Stimulated activated CD8-positive, alpha-beta memory T cell treated with anti-CD3 and anti-CD28 coated beads, Interleukin-12 subunit alpha, Interleukin-12 subunit beta, amount 100 ng/mL, for 1 hour (primary cell): Measurements from ENCODE around the gene MKRN2.
"Not testable (repeated sequence)": the region's sequence is repeated elsewhere in the genome, so short reads cannot be mapped to it uniquely, and the experiment has no call there.

Experiments
- DNase-seq: peaks from one replicate; pipeline ENCODE4 v3.0.0-alpha.2; 2020; ENCODE audit warnings: low read depth

The MKRN2 gene

GRCh38 chr3:12588039-12589009 lies 31.4 kb downstream of the MKRN2 start:
- no peak for DNase-seq

- no peak for DNase-seq
Observed at GRCh38 chr3:12590096-12590495, 33.2 kb downstream of the MKRN2 start.

- no peak for DNase-seq
Observed at GRCh38 chr3:12591456-12591855, 34.6 kb downstream of the MKRN2 start.

- no peak for DNase-seq
Observed at GRCh38 chr3:12591997-12592715, 35.3 kb downstream of the MKRN2 start.

- DNase-seq: no peak
Observed at GRCh38 chr3:12593473-12593872, 36.6 kb downstream of the MKRN2 start.

GRCh38 chr3:12598890-12599289 lies 42.0 kb downstream of the MKRN2 start:
- DNase-seq: no peak

GRCh38 chr3:12601072-12601471 lies 44.2 kb downstream of the MKRN2 start:
- no peak for DNase-seq

- DNase-seq: no peak
Observed at GRCh38 chr3:12603969-12604368, 47.1 kb downstream of the MKRN2 start.

- DNase-seq: no peak
Observed at GRCh38 chr3:12608376-12608775, 51.5 kb downstream of the MKRN2 start.

- no peak for DNase-seq
Observed at GRCh38 chr3:12611117-12611516, 54.2 kb downstream of the MKRN2 start.

- DNase-seq: no peak
Observed at GRCh38 chr3:12612514-12613226, 55.8 kb downstream of the MKRN2 start.

GRCh38 chr3:12613250-12613649 lies 56.4 kb downstream of the MKRN2 start:
- DNase-seq: no peak

- DNase-seq: no peak
Observed at GRCh38 chr3:12615266-12615665, 58.4 kb downstream of the MKRN2 start.

GRCh38 chr3:12618426-12618825 lies 61.5 kb downstream of the MKRN2 start:
- no peak for DNase-seq

GRCh38 chr3:12620305-12620704 lies 63.4 kb downstream of the MKRN2 start:
- DNase-seq: no peak

GRCh38 chr3:12620729-12621128 lies 63.8 kb downstream of the MKRN2 start:
- DNase-seq: no peak

GRCh38 chr3:12622335-12622734 lies 65.4 kb downstream of the MKRN2 start:
- no peak for DNase-seq

- DNase-seq: no peak
Observed at GRCh38 chr3:12624056-12624455, 67.2 kb downstream of the MKRN2 start.

- DNase-seq: not testable (repeated sequence)
Observed at GRCh38 chr3:12624964-12625363, 68.1 kb downstream of the MKRN2 start.

GRCh38 chr3:12627370-12627769 lies 70.5 kb downstream of the MKRN2 start:
- no peak for DNase-seq

- no peak for DNase-seq
Observed at GRCh38 chr3:12628813-12629212, 71.9 kb downstream of the MKRN2 start.

- DNase-seq: no peak
Observed at GRCh38 chr3:12629560-12629959, 72.7 kb downstream of the MKRN2 start.

GRCh38 chr3:12630292-12630691 lies 73.4 kb downstream of the MKRN2 start:
- no peak for DNase-seq
